LNCAP (cell line): Measurements from ENCODE around the gene DOCK11.

ENCODE experiments used
- TF ChIP-seq, protein P1 (sequence below): fragments of 450-650 bp; IDR thresholded peaks from 2 replicates; pipeline ENCODE4 v1.5.1; 2017; ENCODE audit warnings: mild to moderate bottlenecking

Gene DOCK11

DNA sequence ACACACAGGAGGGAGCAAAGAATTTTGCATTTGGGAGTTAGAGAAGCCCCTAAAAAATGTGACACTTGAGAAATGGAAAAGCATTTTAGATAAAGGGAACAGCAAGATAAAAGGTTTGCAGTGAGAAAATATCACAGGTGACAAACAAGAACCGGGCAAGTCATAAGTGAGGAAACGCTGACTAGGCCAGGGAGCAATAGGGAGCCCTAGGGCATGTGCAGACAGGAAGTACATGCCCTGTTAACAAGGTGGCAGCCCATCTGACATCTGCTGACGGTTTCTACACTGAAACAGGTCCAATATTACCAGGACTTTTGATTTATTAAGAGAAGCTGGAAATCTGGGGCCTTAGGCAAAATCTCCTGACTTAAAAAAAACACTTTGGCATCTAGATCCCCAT, 227.8 kb downstream of the DOCK11 start:
- TF ChIP-seq, protein P1, sequence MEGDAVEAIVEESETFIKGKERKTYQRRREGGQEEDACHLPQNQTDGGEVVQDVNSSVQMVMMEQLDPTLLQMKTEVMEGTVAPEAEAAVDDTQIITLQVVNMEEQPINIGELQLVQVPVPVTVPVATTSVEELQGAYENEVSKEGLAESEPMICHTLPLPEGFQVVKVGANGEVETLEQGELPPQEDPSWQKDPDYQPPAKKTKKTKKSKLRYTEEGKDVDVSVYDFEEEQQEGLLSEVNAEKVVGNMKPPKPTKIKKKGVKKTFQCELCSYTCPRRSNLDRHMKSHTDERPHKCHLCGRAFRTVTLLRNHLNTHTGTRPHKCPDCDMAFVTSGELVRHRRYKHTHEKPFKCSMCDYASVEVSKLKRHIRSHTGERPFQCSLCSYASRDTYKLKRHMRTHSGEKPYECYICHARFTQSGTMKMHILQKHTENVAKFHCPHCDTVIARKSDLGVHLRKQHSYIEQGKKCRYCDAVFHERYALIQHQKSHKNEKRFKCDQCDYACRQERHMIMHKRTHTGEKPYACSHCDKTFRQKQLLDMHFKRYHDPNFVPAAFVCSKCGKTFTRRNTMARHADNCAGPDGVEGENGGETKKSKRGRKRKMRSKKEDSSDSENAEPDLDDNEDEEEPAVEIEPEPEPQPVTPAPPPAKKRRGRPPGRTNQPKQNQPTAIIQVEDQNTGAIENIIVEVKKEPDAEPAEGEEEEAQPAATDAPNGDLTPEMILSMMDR, result no peak

GRCh38 chrX:118724365-118724764, 228.8 kb downstream of the DOCK11 start:
- TF ChIP-seq, protein P1, result no peak

- TF ChIP-seq, protein P1, result no peak
Observed at GRCh38 chrX:118724775-118725174, 229.2 kb downstream of the DOCK11 start.

GRCh38 chrX:118726396-118726795, 230.8 kb downstream of the DOCK11 start:
- TF ChIP-seq, protein P1, result no peak

- TF ChIP-seq, protein P1, result no peak
Observed at GRCh38 chrX:118726887-118727685, 231.5 kb downstream of the DOCK11 start, which contains the start of gene IL13RA1. Gene IL13RA1, plus strand, starts transcription at chrX:118727606. Its CDS starts 33 bp downstream, at chrX:118727639.

DNA sequence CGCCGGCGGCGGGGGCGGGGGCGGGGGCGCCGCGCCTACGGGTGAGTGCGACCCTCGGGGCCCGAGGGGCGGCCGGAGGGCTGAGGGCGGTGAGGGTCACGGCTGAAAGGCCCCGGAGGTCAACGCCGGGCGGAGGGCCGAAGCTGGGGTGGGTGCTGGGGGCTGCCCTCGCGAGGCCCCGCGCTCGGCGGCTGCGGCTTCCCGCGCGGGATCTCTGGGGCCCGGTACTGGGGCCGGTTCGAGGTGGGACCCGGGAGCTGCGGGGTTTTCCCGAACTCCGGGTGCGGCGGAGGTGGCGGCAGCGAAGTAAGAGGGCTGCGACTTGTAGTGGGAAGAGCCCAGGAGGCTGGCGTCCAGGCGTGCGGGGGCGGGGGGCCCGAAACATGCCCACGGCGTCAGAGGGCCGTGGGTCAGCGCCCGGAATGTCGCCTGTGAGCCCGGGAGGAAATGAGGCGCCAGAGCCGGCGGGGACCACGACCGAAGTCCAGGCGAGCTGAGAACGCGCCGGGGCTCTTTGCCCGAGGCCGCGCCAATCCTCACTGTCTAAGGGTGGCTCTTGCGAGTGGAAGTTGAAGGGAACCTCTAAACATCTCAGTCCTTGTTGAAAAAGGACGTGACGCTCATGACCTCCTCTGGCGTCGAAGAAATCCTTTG, 232.2 kb downstream of the DOCK11 start:
- TF ChIP-seq, protein P1, result no peak

DNA sequence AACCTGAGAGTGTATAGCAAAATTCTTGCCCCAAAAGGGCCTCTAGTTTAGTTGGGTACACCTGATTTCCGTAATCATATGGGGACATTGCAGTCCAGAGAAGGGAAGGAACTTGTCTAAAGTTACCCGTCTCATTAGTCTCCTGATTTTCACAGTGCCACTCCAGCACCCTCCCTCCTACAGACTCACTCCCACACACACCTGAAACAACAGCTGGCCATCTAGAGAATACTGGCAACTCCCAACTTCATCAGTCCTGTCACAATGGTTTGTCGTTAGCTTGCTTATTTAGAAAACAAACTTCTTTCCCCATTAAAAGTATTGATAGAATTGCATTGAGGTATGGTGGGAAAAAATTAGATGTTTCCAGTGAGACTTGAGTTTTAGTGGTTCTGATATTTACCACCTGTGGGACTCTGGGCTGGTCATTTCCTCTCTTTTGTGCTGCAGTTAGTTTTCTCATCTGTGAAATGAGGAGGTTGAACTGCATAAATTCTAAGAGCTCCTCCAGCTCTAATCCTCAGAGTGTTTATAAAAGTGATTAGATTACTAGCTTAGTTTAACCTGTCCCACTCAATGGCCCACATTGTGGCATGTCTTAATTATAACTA, 233.5 kb downstream of the DOCK11 start:
- TF ChIP-seq, protein P1, result no peak
